Measurements from ENCODE around the gene FOXE3. TPM values are rescaled to one million over a fixed set of nuclear protein-coding genes. Genes with fewer than 3 reads are reported as not detected.

Gene FOXE3
- total RNA-seq, 1 experiment from 2014 or later, result 0.15 TPM

- Histone ChIP-seq H3K27ac (ENCODE audit: insufficient read length, low read depth, low read length) (no peak overlapping the region), H2AFZ (ENCODE audit: low read length) (no peak overlapping the region), H3K23me2 (ENCODE audit: insufficient read length, low read depth, low read length, poor library complexity, severe bottlenecking) (no peaks in the 10 kb centered on the region), H3K23ac (ENCODE audit: insufficient read length, low read depth, low read length) (no peak overlapping the region), H4K5ac (ENCODE audit: insufficient read length, low read depth, low read length) (no peak overlapping the region), H2BK12ac (ENCODE audit: insufficient read length, low read depth, low read length) (no peak overlapping the region), H3K4me2 (ENCODE audit: insufficient read depth, insufficient read length, low read length) (no peak overlapping the region), H2BK20ac (ENCODE audit: low read depth, low read length, poor library complexity, severe bottlenecking) (no peak overlapping the region), H2BK15ac (ENCODE audit: low read depth, low read length) (no peak overlapping the region), H4K91ac (ENCODE audit: insufficient read length, low read depth, low read length) (no peak overlapping the region), H3K79me2 (ENCODE audit: insufficient read depth, low read length) (no peaks in the 10 kb centered on the region), H4K20me1 (ENCODE audit: control insufficient read depth, insufficient read depth, insufficient read length) (no peaks in the 10 kb centered on the region), H4K8ac (replicated peaks; ENCODE audit: insufficient read length, low read depth, low read length) (no peak overlapping the region), H3K18ac (ENCODE audit: insufficient read length, low read depth, low read length) (no peak overlapping the region), H3K14ac (ENCODE audit: insufficient read depth, low read length) (no peak overlapping the region), H3K4me1 (ENCODE audit: insufficient read depth, low read length) (peaks cover 3% of the 10 kb centered on the region; the same call in 1 of the 2 replicates), H3K9me3 (ENCODE audit: control insufficient read depth, low read depth, low read length) (no peaks in the 10 kb centered on the region), H2BK120ac (ENCODE audit: low read depth, low read length, poor library complexity, severe bottlenecking) (no peak overlapping the region), H3K9ac (ENCODE audit: extremely low read depth, insufficient read length, low read length) (no peak overlapping the region), H3T11ph (ENCODE audit: low read length) (no peak overlapping the region), H2BK5ac (ENCODE audit: insufficient read length, low read length) (no peak overlapping the region), H3K79me1 (ENCODE audit: insufficient read depth, low read depth, low read length, poor library complexity, severe bottlenecking) (no peaks in the 10 kb centered on the region), H3K56ac (ENCODE audit: insufficient read length, low read depth, low read length) (no peak overlapping the region), H3K4ac (ENCODE audit: low read depth, low read length) (no peak overlapping the region), H3K27me3 (ENCODE audit: insufficient read depth, low read length) (no peaks in the 10 kb centered on the region), H2AK5ac (ENCODE audit: insufficient read length, low read length) (no peak overlapping the region)
- Mint-ChIP-seq H3K27ac (peak overlapping the region in 1 of 3 experiments; percentile 14; a peak in 1 of 7 replicates), H3K27me3 (ENCODE audit: low read depth) (peaks cover 77% of the 10 kb centered on the region), H3K4me3 (no peak overlapping the region), H3K4me1 (0 out of 4 replicates have a peak, but pooled peaks cover 0 to 5% of the 10 kb centered on the region in 2 experiments), H3K36me3 (ENCODE audit: insufficient read depth in 1 of 3, low read depth in 3 of 3) (no peaks in the 10 kb centered on the region), H3K9me3 (no peaks in the 10 kb centered on the region; a peak in 1 of 5 replicates)
- WGBS (ENCODE audit: extremely low coverage, insufficient read length, low lambda C conversion rate), result no CpG with 5 or more reads among the region's 5 CpGs
- peak; percentile 34 for DNase-seq
- TF ChIP-seq CTCF (conservative IDR thresholded peaks at IDR 0.05), result no peak
Observed at GRCh38 chr1:47405697-47406096, 10.4 kb upstream of the FOXE3 start.
